ENCODE data around the gene ADARB2.

Gene ADARB2

GRCh38 chr10:1132584-1132983 is 604.7 kb downstream of the ADARB2 start:
- FAIRE-seq: no peak

- no peak for FAIRE-seq
Observed at GRCh38 chr10:1130995-1131790, 606.1 kb downstream of the ADARB2 start.

- no peak for FAIRE-seq
Observed at GRCh38 chr10:1130226-1130625, 607.1 kb downstream of the ADARB2 start.

DNA sequence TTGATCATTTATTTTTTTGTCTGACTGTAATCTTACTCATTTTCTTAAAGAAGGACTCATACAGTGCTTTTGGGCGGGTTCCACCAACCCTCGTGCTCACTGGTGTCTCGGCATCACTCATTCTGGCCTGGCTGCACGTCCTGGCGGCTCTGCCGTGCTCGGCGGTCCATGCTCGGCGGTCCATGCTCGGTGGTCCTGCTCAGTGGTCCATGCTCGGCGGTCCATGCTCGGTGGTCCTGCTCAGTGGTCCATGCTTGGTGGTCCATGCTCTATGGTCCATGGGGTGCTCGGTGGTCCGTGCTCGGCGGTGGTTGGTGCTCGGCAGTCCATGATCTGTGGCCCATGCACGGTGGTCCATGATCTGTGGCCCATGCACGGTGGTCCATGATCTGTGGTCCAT is 608.7 kb downstream of the ADARB2 start:
- FAIRE-seq: no peak

- no peak for FAIRE-seq
Observed at GRCh38 chr10:1128115-1128514, 609.2 kb downstream of the ADARB2 start.

DNA sequence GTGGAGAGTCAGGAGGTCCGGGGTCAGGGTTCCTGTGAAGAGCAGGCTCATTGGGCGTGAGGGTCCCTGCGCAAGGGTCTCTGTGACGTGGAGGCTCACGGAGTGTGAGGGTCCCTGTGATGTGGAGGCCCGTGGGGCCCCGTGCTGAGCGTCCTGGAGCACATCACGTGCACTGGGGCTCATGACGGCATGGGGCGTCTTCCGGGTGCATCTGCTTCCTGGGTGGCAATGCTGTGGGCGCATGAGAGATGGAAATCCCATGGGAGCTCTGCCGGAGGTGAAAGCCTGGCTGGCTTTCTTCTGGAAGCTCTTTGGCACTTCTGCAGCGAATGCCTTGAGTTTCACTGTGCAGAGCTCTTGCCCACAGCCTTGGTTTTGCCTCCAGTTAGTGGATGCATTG is 609.7 kb downstream of the ADARB2 start:
- no peak for FAIRE-seq

Data from colon (tissue), 2 donors.